Measurements from ENCODE around the gene AP1G1. TPM values are rescaled to one million over a fixed set of nuclear protein-coding genes. Genes with fewer than 3 reads are reported as not detected.

The AP1G1 gene
- total RNA-seq, 1 experiment from 2014 or later, result 79.2 TPM

- Histone ChIP-seq H3K4me1 (ENCODE audit: insufficient read depth, low read length) (no peaks in the 10 kb centered on the region), H2BK12ac (ENCODE audit: insufficient read length, low read depth, low read length) (no peak overlapping the region), H3K79me2 (ENCODE audit: insufficient read depth, low read length) (no peaks in the 10 kb centered on the region), H2AFZ (ENCODE audit: low read length) (no peak overlapping the region), H4K5ac (ENCODE audit: insufficient read length, low read depth, low read length) (no peak overlapping the region), H4K20me1 (ENCODE audit: control insufficient read depth, insufficient read depth, insufficient read length) (no peaks in the 10 kb centered on the region), H3K9ac (ENCODE audit: extremely low read depth, insufficient read length, low read length) (no peak overlapping the region), H3T11ph (ENCODE audit: low read length) (no peak overlapping the region), H2BK20ac (ENCODE audit: low read depth, low read length, poor library complexity, severe bottlenecking) (no peak overlapping the region), H3K18ac (ENCODE audit: insufficient read length, low read depth, low read length) (no peak overlapping the region), H3K14ac (ENCODE audit: insufficient read depth, low read length) (no peak overlapping the region), H2BK5ac (ENCODE audit: insufficient read length, low read length) (no peak overlapping the region), H3K23ac (ENCODE audit: insufficient read length, low read depth, low read length) (no peak overlapping the region), H3K79me1 (ENCODE audit: insufficient read depth, low read depth, low read length, poor library complexity, severe bottlenecking) (no peaks in the 10 kb centered on the region), H2BK15ac (ENCODE audit: low read depth, low read length) (no peak overlapping the region), H3K4me2 (ENCODE audit: insufficient read depth, insufficient read length, low read length) (no peak overlapping the region), H3K4ac (ENCODE audit: low read depth, low read length) (no peak overlapping the region), H4K91ac (ENCODE audit: insufficient read length, low read depth, low read length) (no peak overlapping the region), H4K8ac (replicated peaks; ENCODE audit: insufficient read length, low read depth, low read length) (no peak overlapping the region), H3K23me2 (ENCODE audit: insufficient read length, low read depth, low read length, poor library complexity, severe bottlenecking) (no peaks in the 10 kb centered on the region), H3K56ac (ENCODE audit: insufficient read length, low read depth, low read length) (no peak overlapping the region), H2AK5ac (ENCODE audit: insufficient read length, low read length) (no peak overlapping the region), H3K27me3 (ENCODE audit: insufficient read depth, low read length) (no peaks in the 10 kb centered on the region), H2BK120ac (ENCODE audit: low read depth, low read length, poor library complexity, severe bottlenecking) (no peak overlapping the region), H3K9me3 (ENCODE audit: control insufficient read depth, low read depth, low read length) (no peaks in the 10 kb centered on the region), H3K27ac (ENCODE audit: insufficient read length, low read depth, low read length) (no peak overlapping the region)
- DNase-seq, result no peak
- Mint-ChIP-seq H3K4me3 (no peak overlapping the region), H3K9me3 (no peaks in the 10 kb centered on the region), H3K36me3 (ENCODE audit: insufficient read depth in 1 of 3, low read depth in 3 of 3) (peaks cover 30 to 71% (median 59%) of the 10 kb centered on the region in 3 experiments; a peak in 6 of 7 replicates), H3K4me1 (no peaks in the 10 kb centered on the region), H3K27ac (peak overlapping the region in 1 of 3 experiments; percentile 69; a peak in 1 of 7 replicates), H3K27me3 (ENCODE audit: low read depth) (no peaks in the 10 kb centered on the region)
- WGBS (ENCODE audit: extremely low coverage, insufficient read length, low lambda C conversion rate), result no CpG with 5 or more reads among the region's 6 CpGs
- TF ChIP-seq, protein P1, sequence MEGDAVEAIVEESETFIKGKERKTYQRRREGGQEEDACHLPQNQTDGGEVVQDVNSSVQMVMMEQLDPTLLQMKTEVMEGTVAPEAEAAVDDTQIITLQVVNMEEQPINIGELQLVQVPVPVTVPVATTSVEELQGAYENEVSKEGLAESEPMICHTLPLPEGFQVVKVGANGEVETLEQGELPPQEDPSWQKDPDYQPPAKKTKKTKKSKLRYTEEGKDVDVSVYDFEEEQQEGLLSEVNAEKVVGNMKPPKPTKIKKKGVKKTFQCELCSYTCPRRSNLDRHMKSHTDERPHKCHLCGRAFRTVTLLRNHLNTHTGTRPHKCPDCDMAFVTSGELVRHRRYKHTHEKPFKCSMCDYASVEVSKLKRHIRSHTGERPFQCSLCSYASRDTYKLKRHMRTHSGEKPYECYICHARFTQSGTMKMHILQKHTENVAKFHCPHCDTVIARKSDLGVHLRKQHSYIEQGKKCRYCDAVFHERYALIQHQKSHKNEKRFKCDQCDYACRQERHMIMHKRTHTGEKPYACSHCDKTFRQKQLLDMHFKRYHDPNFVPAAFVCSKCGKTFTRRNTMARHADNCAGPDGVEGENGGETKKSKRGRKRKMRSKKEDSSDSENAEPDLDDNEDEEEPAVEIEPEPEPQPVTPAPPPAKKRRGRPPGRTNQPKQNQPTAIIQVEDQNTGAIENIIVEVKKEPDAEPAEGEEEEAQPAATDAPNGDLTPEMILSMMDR (conservative IDR thresholded peaks at IDR 0.05), result no peak
Observed at GRCh38 chr16:71737501-71737900, 71.1 kb downstream of the AP1G1 start.

All from H9 (cell line).